Panc1 (cell line): ENCODE results near the gene SCN1B. TPM values are rescaled to one million over a fixed set of nuclear protein-coding genes. Genes with fewer than 3 reads are reported as not detected.

ENCODE experiments used
- ATAC-seq: fragments of 200-7000 bp; cut with Tn5 transposase; 2 replicates; pipeline ENCODE4 v1.9.1; 2020; ENCODE audit warnings: mild to moderate bottlenecking, moderate library complexity
- BruUV-seq: library from RNA; stranded (reverse); fragments of 400-500 nt; replicated peaks from 2 replicates; lab custom pipeline; 2021; lab: Mats Ljungman, UMichigan
- CTCF ChIA-PET: fragments of 300-600 bp; sonication (Branson Sonifier 250); formaldehyde crosslinking; loops from one replicate; lab custom pipeline; 2022; ENCODE audit warnings: antibody characterized with exemption; lab: Charles Lee
- POLR2A ChIA-PET: fragments of 300-600 bp; sonication (Branson Sonifier 250); formaldehyde crosslinking; loops from one replicate; lab custom pipeline; 2022; ENCODE audit warnings: antibody characterized with exemption; lab: Charles Lee
- DNase-seq: peaks from one replicate; pipeline ENCODE4 v3.0.0-alpha.2; 2010; ENCODE audit warnings: low read depth, low spot score
- H3K27ac ChIP-seq: 2 replicates; pipeline ENCODE4 v1.5.1; 2011; ENCODE audit warnings: mild to moderate bottlenecking, low read length, inconsistent platforms
- H3K27me3 ChIP-seq: fragments of 200-500 bp; sonication (Bioruptor generic); 2 replicates; pipeline ENCODE4 v1.6.0; 2014; ENCODE audit warnings: low read length, inconsistent platforms; ENCODE audit not compliant: control insufficient read depth, insufficient read depth
- H3K36me3 ChIP-seq: fragments of 200-500 bp; sonication (Bioruptor generic); 2 replicates; pipeline ENCODE4 v1.5.1; 2014; ENCODE audit warnings: inconsistent platforms, mild to moderate bottlenecking, low read length, moderate library complexity; ENCODE audit not compliant: control insufficient read depth, insufficient read depth
- H3K4me1 ChIP-seq: 2 replicates; pipeline ENCODE4 v1.5.1; 2011; ENCODE audit warnings: inconsistent platforms, mild to moderate bottlenecking, low read length, moderate library complexity; ENCODE audit not compliant: control insufficient read depth, insufficient read depth
- H3K4me3 ChIP-seq, 2 experiments: 2 replicates each; pipeline ENCODE4 v1.5.1; 2011 to 2012; ENCODE audit warnings: low read depth in 2 of 2, low read length in 2 of 2, mild to moderate bottlenecking in 2 of 2, inconsistent platforms in 1 of 2, moderate library complexity in 1 of 2
- H3K9me3 ChIP-seq: fragments of 200-500 bp; sonication (Bioruptor generic); 2 replicates; pipeline ENCODE4 v1.5.1; 2014; ENCODE audit warnings: low read depth, mild to moderate bottlenecking, inconsistent platforms, low read length, moderate library complexity; ENCODE audit not compliant: control insufficient read depth, insufficient read depth
- POLR2AphosphoS5 ChIP-seq: IDR thresholded peaks from 2 replicates; pipeline ENCODE4 v1.6.1; 2012; ENCODE audit warnings: mild to moderate bottlenecking, low read depth, low read length, moderate library complexity
- SIN3A ChIP-seq: IDR thresholded peaks from 2 replicates; pipeline ENCODE4 v1.6.1; 2012; ENCODE audit warnings: low read depth, mild to moderate bottlenecking, low read length, moderate library complexity, borderline replicate concordance; ENCODE audit not compliant: insufficient read depth
- TCF7L2 ChIP-seq: IDR thresholded peaks from 2 replicates; pipeline ENCODE4 v1.6.1; 2011; ENCODE audit warnings: mild to moderate bottlenecking, low read depth, low read length, inconsistent platforms
- in situ Hi-C: cut with HindIII; loops from 2 replicates; pipeline ENCODE4 v1.10.0; 2016; ENCODE audit warnings: low sequenced_read_pairs, low pct_unique_long_range_greater_than_20kb
- intact Hi-C: fragments of 100-400 bp; cut with micrococcal nuclease; formaldehyde crosslinking; loops from one replicate; pipeline ENCODE4 v1.10.0; 2022; ENCODE audit not compliant: unreplicated experiment
- total RNA-seq: library from RNA; stranded (reverse); gene quantifications from one replicate; pipeline ENCODE4 v1.2.1, GENCODE V29; 2021; ENCODE audit not compliant: unreplicated experiment
- TF ChIP-seq, protein P1 (sequence below): fragments of 450-650 bp; IDR thresholded peaks from 2 replicates; pipeline ENCODE4 v1.5.1; 2017; ENCODE audit warnings: mild to moderate bottlenecking
- TF ChIP-seq, protein P2 (sequence below), 2 experiments: IDR thresholded peaks; 2 replicates each; pipeline ENCODE4 v1.6.1; 2011 to 2012; ENCODE audit warnings: low read depth in 2 of 2, control low read depth in 1 of 2, low read length in 1 of 2, mild to moderate bottlenecking in 1 of 2, moderate library complexity in 1 of 2; ENCODE audit not compliant: insufficient read depth in 1 of 2

The SCN1B gene
- total RNA-seq, 1 experiment from 2014 or later, result 4.6 TPM

DNA sequence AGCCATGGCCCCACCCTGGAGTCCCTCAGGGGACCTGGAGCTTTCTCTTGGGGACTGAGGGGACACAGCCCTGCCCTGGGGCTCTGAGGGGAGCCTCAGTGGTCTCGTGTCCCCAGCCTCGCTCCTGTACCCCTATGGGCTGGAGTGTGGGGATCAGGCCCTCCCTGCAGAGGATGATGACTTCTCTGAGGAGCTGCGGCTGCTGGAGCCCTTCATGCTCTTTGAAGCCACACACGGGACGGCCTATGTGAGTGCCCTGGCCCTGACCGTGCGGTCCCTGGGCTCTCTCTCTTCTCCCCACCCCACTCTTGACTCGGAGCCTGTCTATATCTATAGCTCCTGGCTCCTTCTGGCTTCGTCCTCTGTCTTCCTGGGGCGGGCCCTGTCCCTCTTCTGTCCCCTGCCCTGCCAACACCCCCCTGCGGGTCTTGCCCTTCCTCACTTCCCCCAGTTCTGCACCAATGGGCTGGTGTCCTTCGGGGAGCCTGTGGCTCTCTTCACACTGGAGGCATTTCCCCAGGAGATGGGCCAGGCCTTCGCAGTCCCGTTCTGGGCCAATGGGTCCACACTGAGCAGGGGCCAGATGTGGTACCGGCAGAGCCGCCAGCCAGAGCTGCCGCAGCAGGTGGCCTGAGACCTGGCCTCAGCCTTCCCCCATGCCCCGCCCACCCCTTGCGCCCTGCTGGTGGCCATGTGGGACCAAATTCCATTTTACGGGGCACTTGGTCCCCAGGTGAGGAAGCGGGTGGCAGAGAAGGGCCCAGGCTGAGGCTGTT, 44.3 kb downstream of the SCN1B start:
- POLR2A ChIA-PET, result no interaction called here
- in situ Hi-C loops, result no loop called here
- Histone ChIP-seq H3K27ac (no peak overlapping the region), H3K36me3 (no peaks in the 10 kb centered on the region), H3K27me3 (no peaks in the 10 kb centered on the region; the same call in 1 of the 2 replicates), H3K4me1 (no peaks in the 10 kb centered on the region), H3K4me3 (no peak overlapping the region), H3K9me3 (peaks cover 4% of the 10 kb centered on the region; the same call in 1 of the 2 replicates)
- CTCF ChIA-PET, result no interaction called here
- no TSS peak for BruUV-seq
- DNase-seq (no peak), ATAC-seq (peak; percentile 54)
- TF ChIP-seq, protein P1, sequence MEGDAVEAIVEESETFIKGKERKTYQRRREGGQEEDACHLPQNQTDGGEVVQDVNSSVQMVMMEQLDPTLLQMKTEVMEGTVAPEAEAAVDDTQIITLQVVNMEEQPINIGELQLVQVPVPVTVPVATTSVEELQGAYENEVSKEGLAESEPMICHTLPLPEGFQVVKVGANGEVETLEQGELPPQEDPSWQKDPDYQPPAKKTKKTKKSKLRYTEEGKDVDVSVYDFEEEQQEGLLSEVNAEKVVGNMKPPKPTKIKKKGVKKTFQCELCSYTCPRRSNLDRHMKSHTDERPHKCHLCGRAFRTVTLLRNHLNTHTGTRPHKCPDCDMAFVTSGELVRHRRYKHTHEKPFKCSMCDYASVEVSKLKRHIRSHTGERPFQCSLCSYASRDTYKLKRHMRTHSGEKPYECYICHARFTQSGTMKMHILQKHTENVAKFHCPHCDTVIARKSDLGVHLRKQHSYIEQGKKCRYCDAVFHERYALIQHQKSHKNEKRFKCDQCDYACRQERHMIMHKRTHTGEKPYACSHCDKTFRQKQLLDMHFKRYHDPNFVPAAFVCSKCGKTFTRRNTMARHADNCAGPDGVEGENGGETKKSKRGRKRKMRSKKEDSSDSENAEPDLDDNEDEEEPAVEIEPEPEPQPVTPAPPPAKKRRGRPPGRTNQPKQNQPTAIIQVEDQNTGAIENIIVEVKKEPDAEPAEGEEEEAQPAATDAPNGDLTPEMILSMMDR, result no peak
- TF ChIP-seq SIN3A, result no peak
- TF ChIP-seq POLR2AphosphoS5, result no peak
- TF ChIP-seq, protein P2, sequence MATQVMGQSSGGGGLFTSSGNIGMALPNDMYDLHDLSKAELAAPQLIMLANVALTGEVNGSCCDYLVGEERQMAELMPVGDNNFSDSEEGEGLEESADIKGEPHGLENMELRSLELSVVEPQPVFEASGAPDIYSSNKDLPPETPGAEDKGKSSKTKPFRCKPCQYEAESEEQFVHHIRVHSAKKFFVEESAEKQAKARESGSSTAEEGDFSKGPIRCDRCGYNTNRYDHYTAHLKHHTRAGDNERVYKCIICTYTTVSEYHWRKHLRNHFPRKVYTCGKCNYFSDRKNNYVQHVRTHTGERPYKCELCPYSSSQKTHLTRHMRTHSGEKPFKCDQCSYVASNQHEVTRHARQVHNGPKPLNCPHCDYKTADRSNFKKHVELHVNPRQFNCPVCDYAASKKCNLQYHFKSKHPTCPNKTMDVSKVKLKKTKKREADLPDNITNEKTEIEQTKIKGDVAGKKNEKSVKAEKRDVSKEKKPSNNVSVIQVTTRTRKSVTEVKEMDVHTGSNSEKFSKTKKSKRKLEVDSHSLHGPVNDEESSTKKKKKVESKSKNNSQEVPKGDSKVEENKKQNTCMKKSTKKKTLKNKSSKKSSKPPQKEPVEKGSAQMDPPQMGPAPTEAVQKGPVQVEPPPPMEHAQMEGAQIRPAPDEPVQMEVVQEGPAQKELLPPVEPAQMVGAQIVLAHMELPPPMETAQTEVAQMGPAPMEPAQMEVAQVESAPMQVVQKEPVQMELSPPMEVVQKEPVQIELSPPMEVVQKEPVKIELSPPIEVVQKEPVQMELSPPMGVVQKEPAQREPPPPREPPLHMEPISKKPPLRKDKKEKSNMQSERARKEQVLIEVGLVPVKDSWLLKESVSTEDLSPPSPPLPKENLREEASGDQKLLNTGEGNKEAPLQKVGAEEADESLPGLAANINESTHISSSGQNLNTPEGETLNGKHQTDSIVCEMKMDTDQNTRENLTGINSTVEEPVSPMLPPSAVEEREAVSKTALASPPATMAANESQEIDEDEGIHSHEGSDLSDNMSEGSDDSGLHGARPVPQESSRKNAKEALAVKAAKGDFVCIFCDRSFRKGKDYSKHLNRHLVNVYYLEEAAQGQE (IDR thresholded peaks at IDR 0.05; ENCODE audit: insufficient read depth in 1 of 2, low read depth in 2 of 2, low read length in 1 of 2), result no peak
- TF ChIP-seq TCF7L2, result no peak
- intact Hi-C loops, result no loop called here

DNA sequence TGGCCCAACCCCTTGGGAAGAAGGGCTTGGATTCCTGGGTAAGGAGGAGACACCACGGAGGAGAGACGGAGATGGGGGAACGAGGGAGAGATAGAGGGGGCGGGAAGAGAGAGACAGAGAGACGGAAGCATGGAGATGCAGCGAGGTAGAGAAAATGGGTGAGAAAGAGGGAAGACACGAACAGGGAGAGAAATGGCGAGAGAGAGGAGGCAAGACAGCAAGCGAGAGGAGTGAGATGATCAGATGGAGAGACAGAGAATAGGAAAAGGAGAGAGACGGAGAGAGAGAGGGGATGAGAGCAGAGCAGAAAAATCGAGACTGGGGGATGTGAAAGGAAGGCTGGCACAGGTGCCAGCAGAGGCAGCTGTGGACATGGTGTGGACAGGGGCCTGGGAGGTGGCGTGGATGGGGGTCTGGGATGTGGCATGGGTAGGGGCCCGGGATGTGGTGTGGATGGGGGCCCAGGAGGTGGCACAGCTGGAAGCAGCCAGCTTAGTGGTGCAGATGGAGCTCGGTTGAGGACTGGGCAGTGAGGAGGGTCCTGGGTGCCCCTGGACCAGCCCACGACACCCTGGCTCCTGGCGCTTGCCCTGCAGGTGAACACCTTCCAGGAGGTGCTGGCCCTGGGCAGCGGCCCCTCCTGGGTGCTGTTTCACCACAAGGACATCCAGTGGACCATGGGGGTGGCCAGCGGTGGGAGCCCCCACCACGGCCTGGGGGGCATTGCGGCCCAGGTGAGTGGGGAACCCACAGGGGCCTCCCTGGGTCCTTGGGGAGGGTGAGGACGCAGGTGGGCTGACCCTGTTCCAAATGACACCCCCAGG, 45.1 kb downstream of the SCN1B start:
- DNase-seq (no peak), ATAC-seq (no peak)
- no peaks in the 10 kb centered on the region for H3K36me3 ChIP-seq
- intact Hi-C loops, result no loop called here
- ChIA-PET POLR2A (no interaction called here), CTCF (no interaction called here)
- no peaks in the 10 kb centered on the region for H3K4me1 ChIP-seq
- no peak overlapping the region for H3K27ac ChIP-seq
- in situ Hi-C loops, result no loop called here
- H3K27me3 ChIP-seq, result no peaks in the 10 kb centered on the region; the same call in 1 of the 2 replicates
- TF ChIP-seq, protein P2 (IDR thresholded peaks at IDR 0.05; ENCODE audit: insufficient read depth in 1 of 2, low read depth in 2 of 2, low read length in 1 of 2), result no peak
- TF ChIP-seq TCF7L2 (no peak), SIN3A (no peak)
- TF ChIP-seq, protein P1, result no peak
- H3K4me3 ChIP-seq, result no peak overlapping the region
- H3K9me3 ChIP-seq, result peaks cover 3% of the 10 kb centered on the region; the same call in 1 of the 2 replicates
- BruUV-seq, result no TSS peak
